NCI-H2227 (cell line): ENCODE data around the gene CNTN4.
A peak's percentile ranks its signal among the peaks of the same experiment; 100 is the strongest.
"Not testable (repeated sequence)": the region's sequence is repeated elsewhere in the genome, so short reads cannot be mapped to it uniquely, and the experiment has no call there.

Experiments
- DNase-seq: peaks from one replicate; lab custom pipeline; 2025; ENCODE audit not compliant: unreplicated experiment; lab: John Stamatoyannopoulos, UW

CNTN4 gene

DNA sequence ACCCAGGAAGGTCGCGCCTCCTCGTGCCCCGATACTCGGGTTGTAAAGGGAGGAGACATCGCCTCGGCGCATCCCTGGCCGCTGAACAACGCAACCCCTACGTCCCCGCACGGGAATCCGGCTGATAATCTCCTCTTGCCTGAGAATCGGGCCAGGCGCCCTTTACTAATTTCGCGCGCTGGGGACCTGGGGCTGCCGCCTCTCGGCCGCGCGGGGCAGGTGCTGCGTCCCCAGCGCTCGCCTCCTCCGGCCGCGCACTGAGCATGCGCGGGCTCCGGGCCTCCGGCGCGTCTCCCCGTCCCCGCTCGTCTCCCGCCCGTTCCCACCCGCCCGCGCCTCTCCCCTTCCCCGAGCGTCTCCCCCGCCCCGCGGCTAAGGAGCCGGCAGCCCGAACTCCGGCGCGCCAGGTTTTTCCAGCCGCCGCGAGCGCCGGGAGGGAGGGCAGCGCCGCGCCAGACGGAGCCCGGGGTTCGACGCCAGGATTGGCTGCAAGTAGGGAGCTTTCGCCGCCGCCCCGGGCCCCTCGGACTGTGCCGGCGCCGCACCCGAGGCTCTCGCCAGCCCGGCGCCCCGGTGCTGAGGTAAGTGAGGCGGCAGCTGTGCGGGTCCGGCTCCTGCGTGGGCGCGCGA, at the start of gene CNTN4:
TSS of gene CNTN4 (plus strand) at position 469 of the 630 bp plus-strand sequence.
- DNase-seq, result peak; percentile 82

DNA sequence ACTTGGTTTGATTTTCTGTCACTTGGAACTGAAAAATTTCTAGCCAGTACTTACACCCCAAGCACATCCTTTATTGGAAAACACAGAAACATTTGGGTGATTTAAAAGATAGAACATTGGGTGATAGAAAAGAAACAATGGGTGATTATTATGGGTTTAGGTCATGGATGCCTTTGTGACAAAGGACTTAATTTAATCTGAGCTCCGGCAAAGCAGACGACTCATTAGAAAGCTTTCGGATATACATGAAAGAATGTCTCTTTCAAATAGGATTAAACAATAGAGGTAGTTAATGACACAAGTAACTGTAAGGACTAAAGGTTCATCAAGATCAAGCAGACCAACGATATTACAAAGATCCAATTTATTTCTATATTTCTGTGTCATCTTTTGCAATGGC, 37.3 kb upstream of the CNTN4 start:
- DNase-seq, result no peak

DNA sequence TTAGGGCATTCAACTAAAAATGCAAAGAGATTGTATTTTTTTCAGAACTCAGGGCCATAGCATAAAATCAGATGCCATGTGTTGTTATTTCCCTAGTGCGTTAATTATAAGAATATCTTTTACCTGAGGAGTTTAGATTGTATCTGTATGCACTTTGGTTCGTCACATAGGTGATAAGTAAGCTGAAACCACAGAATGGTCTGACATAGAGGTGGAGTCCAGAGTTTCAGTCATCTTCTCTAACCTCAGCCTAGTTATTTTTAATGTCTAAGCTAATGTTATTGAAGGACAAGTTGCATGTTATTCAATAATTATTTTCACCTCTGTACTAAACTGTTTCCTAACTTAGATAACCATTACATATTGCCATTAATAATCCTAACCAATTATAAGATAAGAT, 27.1 kb upstream of the CNTN4 start:
- no peak for DNase-seq

DNA sequence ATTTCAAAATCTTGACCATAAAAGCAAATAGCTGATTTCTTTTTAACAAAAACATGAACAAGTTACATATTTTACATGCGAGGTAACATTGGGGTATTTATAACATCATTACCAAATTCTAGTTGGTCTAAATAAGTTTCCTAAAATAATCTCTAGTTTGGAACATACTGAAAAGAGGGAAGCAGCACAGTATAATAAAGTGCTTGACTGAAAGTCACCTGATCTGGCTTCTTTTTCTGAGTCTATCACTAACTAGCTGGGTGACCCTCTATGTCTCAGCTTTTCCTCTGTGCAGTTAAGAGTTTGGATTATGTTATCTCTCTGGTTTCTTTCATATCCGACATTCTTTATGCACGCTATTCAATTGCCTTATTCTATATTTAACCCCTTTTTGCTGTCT, 19.8 kb upstream of the CNTN4 start:
- DNase-seq, result no peak

DNA sequence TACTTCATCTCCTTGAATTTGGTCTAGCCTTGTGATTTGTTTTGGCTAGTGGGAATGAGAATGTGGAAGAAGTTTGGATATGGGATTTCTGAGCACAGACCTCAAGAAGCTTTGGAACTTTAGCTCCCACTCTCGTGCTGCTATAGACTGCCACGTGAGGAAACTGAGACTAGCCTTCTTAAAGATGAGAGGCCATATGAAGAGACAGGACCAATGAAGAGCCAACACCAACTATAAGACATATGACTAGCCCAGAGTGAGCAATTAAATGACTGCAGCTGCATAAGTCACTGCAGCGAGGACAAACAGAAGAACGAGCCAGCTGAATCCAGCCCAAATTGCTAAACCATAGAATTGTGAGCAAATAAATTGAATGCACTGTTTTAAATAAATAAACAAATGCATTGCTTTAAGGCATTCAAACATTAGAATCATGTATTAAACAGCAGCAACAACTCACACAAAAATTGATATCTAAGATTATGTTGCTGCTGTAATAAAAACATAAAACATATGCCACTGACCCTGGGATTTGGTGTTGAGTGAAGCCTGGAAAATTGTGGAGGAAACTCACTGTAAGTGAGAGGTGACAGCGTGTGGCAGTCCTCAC, 15.7 kb upstream of the CNTN4 start:
- no peak for DNase-seq

DNA sequence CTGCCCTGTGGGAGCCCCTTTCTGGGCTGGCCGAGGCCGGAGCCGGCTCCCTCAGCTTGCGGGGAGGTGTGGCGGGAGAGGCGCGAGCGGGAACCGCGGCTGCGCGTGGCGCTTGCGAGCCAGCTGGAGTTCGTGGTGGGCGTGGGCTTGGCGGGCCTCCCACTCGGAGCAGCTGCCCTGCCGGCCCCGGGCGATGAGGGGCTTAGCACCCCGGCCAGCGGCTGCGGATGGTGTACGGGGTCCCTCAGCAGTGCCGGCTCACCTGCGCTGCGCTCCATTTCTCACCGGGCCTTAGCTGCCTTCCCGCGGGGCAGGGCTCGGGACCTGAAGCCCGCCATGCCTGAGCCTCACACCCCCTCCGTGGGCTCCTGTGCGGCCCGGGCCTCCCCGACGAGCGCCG, 15.1 kb upstream of the CNTN4 start:
- not testable (repeated sequence) for DNase-seq

DNA sequence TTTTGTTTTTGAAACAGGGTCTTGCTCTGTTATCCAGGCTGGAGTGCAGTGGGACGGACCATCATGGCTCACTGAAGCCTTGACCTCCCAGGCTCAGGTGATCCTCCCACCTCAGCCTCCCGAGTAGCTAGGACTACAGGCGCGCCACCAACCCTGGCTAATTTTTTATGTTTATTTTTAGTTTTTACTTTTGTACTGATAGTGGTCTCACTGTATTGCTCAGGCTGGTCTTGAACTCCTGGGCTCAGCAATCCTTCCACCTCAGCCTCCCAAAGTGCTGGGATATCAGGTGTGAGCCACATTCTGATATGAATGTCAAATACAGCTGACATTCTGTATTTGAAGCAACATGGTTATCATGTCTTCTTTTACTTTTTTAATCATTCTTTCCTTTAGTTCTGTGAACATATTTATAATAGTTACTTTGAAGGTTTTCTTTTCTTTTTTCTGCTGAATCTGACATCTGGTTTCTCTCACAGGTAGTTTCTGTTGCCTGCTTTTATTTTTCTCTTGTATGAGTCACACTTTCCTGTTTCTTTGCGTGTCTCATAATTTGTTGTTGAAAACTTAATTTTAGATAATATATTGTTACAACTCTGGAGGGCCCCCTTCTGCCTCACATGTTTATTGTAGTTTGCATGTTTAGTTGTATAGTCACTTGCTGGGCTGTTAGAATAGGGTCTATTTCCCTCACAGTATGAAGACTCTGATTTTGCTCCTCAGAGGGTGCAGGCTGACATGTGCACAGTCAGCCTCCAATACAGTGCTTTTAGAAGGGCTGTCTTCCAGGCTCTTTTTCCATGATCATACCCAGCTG, 8.4 kb upstream of the CNTN4 start:
- DNase-seq, result no peak

DNA sequence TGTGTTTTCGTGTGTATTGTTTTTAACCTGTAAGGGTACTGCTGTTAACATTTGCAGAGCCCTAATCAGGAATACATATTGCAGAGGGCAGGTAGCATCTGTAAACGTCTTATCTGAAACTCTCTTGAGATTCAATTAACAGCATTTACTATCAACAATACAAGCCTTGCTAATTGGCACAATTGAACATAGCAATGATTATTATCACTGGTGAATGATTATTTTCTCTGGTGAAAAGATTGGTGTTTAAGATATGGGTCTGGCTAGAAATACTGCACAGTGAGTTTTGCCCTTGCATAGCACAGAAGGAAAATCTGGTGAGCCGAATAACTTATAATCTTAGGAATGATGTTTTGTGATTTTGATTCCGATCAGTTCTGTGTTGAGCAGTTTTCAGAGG, 5.9 kb upstream of the CNTN4 start:
- no peak for DNase-seq

DNA sequence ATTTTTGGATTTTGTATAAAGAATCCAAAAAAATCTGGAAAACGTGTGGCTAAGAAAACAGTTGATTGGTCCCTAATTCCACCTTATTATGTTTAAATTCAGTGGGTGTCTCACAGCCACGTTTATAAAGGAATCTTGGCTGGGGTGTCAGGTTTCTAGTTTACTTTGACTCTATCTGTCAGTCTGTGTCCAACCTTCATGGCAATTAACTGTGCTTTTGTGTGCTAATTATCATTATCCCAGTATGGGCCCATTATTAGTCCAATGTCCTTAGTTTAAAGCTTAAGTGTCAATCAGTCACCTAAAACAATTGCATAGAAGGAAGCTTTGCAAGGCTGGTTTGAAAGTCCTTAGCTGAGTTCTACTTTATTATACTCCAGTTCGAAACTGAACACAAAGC, 3.7 kb upstream of the CNTN4 start:
- DNase-seq, result no peak

DNA sequence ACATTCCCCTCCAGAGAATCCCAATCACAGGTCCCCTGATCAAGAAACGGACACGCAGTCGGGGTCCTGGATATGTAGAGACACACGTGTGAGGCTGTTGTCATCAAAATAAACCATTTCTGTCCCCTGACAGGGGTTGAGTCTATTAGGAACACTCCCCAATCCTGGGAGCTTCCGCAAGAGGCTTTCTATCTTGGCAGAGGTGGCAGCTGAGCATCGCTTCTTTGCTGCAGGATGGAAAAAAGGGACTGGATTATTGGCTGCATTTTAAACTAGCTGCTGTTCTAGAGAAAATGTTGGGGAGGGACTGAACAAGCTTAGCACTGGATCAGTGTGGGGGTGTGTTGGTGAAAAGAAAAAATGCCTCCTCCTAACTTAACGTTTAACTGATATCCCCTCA, 2.5 kb upstream of the CNTN4 start:
- DNase-seq, result no peak

DNA sequence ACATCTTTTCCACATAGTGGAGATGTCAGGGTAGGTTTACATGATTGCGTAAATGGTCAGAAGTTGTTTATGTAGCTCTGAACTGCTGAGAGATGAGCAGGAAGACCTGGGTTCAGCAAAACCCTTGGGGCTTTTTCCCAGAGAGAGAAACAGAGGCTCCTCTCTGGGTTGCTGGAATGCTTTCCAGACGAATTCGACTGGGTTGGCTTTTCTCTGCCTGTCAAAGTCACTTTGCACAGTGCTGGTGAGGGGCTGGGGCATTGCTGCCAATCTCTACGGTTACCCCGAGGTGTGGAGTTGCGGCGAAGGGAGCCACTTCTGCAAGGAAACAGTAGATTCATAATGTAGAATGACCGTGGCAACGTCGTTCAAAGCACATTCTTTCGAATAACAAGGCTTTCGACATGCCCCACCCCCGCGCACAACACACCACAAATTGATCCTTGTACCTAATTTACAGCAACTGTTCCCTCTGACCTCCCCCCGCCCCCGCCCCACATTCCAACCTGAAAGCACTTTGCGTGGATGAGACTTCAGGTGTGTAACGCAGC, 950 bp upstream of the CNTN4 start:
- no peak for DNase-seq

DNA sequence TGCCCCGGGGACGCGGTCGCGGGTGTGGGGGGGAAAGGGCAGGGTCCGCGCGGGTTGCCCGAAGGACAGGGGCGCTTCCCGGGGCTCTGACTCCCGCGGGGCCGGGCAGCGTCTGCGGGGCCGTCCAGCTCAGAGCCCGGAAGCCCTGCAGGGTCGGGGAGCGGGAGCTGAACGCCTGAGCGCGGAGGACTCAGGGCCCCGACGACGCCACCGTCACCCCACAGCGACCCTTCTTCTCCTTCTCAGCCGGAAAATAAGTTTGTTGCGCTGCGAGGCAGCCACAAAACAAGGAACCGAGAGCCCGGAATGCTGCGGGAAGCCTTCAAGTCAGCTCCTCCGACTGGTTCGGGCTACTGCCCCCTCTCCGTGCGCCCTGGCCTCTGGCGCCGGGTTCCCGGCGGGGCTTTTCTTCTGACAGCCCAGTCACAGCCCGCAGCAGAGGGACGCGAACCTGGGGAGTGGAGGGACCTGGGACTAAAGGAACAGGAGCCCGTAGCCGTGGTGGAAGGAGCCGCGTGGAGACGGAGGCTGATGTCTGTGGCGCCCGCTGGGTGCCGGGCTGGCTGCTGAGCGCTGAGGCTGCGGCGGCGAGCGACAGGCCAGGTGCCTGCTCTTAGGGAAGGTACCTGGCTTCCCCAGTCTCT, 484 bp downstream of the CNTN4 start:
- peak; percentile 8 for DNase-seq

DNA sequence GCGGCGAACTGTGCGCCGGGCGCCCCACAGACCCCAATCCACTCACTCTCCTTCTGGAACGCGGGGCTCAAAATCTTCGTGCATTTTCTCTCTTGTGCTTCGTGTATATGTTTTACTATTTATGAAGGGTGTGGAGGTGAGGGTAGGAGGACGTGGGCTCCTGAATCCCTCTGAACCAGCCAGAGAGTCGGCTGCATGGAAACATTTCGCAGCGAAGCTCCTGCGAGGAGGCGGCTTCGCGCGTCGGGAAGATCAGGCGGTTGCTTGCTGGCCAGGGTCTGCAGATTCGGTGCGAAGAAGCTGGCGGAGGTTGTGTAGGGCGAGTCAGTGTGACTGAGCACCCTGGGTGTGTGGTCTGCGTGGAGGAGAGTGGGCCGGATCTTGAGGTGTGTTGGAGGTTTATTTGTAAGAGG, 1.1 kb downstream of the CNTN4 start:
- DNase-seq, result no peak

DNA sequence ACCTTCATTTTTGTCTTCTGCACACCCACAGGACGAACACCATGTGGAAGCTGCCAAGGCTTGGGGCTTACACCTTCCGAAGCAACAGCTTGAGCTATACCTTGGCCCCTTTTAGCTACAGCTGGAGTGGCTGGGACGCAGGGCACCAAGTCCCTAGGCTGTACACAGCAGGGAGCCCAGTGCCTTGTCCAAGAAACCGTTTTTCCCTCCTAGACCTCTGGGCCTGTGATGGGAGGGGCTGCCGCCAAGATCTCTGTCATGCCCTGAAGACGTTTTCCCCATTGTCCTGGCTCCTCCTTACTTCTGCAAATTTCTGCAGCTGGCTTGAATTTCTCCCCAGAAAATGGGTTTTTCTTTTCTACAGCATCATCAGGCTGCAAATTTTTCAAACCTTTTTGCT, 7.8 kb downstream of the CNTN4 start:
- DNase-seq, result no peak

DNA sequence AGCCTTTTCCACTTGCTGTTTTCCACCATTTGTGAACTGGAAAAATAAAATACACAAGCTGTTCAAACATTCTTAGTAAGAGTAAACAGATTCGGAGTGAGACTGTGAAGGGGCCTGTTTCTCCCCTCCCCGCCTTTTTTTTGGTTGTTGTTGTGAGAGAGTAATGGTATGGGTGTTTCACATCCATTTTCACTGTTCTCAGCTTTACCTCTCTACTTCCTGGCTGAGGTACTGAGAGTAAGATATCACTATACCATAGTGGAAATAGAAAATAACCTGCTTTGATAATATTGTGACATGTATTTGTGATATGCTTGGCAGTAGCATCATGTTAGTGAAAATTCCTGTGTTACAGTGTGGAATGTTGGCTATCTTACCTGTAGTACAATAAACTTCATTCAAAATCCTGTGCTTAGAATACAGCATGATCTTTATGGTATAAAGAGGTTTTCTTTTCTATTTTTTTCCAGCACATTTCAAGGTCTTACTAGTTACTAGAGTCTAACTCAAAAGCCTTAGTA, 12.0 kb downstream of the CNTN4 start:
- DNase-seq, result no peak

DNA sequence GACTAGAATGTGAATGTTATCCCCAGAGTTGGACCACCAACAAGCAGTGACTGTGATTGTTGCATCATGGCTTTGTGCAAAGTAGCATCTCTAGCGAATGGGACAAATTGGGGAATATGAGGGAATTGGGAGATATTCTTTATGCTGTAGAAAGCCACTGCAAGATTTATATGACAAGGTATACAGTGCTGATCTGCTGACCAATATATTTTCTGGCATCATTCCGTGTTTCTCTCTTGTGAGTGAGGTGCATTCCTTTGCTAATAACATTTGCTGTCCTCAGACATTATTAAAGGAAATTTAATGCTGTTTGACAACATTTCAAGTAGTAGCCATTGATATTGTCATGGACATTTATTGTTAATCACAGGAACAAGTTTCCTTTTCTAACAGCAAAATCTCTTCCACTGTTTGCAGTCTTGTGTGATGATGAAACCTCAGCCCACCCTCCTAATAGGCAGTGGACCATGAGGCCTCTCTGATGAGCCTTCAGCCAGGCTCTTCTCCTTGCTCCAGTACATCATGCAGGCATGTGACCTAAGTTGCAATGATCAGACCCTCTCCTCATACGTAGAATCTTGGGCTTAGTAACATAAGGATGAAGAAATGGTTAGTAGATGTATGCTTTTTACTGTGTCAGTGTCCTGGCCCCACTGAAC, 16.1 kb downstream of the CNTN4 start:
- DNase-seq, result no peak

DNA sequence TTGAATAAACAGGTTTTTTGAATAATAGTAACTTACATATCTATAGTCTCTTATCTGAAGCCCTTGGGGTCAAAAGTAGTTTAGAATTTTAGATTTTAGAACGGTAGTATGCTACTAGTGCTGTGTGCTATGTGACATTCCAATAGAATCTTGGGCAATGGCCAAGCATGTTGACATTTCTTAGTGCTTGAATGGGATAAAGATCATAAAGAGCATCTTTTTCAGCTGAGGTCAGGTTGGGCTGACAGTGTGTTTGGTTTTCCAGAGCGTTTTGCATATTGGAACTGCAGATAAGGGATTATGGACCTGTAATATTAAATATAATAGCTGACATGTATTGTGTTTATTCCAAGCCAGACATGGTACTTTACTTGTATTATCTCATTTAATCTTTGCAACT, 32.1 kb downstream of the CNTN4 start:
- DNase-seq, result no peak

DNA sequence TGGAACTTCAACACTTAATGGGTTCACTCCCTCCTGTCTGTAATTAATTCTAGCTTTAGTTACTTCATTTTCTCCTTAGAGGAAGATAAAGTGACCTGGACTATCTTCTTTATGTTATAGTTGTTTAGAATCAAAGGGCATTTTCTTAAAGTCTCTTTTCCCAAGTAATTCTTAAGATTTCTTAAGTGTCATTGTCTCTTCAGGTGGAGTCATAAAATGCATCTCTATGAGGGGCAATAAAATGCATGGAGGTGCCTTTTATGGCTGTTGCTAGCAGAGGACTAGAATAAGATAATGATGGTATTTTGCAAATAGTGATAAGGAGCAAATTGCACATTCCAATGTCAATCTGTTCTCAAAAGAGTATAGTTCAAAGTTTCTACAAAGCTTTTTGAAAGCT, 34.5 kb downstream of the CNTN4 start:
- no peak for DNase-seq

DNA sequence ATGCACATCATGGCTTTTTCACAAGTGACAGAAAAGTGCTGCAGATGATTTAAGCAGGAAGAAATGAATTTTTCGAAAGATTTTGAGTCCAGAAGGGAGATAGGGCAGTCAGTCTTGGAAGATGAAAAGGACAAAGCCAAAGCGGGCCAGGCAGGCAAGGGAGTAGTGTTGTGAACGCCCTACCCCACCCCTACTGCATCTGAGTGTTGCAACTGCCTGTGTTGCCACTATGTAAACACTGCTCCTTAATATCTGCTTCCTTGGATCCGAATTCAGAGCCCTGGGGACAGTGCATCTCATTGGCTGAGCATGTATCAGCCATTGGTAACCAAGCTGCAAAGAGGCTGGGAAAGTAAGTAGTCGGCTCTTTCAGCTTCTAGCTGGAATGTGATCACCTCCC, 39.0 kb downstream of the CNTN4 start:
- no peak for DNase-seq

DNA sequence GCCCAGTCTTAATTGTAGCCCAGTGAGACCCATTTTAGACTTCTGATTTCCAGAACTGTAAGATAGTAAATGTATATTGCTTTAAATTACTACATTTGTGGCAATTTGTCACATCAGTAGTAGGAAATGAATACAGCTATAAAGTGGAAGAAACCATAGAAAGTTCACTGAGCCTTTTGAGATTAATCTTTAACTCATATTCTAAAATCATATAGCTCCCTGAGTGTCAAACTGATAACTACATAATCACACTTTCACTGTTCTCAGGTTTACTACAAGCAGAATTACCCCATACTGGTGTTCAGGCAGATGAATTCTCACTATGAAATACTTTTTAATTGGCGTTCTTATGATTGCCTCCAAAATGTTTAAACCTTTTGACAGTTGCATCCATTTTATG, 42.8 kb downstream of the CNTN4 start:
- DNase-seq, result no peak
